GM13977 (cell line): ENCODE results near the gene OLFM4.

Source experiments
- DNase-seq: peaks from one replicate; pipeline ENCODE4 v3.0.0; 2012; ENCODE audit warnings: low spot score
- CTCF ChIP-seq: IDR thresholded peaks from 2 replicates; pipeline ENCODE4 v1.5.1; 2012; ENCODE audit warnings: mild to moderate bottlenecking, control low read depth; ENCODE audit not compliant: insufficient read depth; ENCODE audit errors: extremely low read depth, missing control alignments
- in situ Hi-C: fragments of 300-500 bp; cut with MboI; formaldehyde crosslinking; loops from one replicate; pipeline ENCODE4 v1.12.0; 2022; ENCODE audit warnings: low sequenced_read_pairs, low pct_unique_long_range_greater_than_20kb, mixed read lengths, inconsistent platforms; ENCODE audit not compliant: unreplicated experiment

The OLFM4 gene

GRCh38 chr13:53058065-53058679, 29.6 kb downstream of the OLFM4 start:
- no peak for TF ChIP-seq CTCF
- DNase-seq, result no peak
- in situ Hi-C loops, result no loop called here

GRCh38 chr13:53060840-53061490, 32.4 kb downstream of the OLFM4 start:
- no peak for DNase-seq
- in situ Hi-C loops, result no loop called here
- no peak for TF ChIP-seq CTCF

GRCh38 chr13:53064731-53065130, 36.1 kb downstream of the OLFM4 start:
- TF ChIP-seq CTCF, result no peak
- no peak for DNase-seq
- in situ Hi-C loops, result no loop called here

GRCh38 chr13:53066411-53066810, 37.8 kb downstream of the OLFM4 start:
- no peak for DNase-seq
- in situ Hi-C loops, result no loop called here
- no peak for TF ChIP-seq CTCF

- in situ Hi-C loops, result no loop called here
- no peak for TF ChIP-seq CTCF
- DNase-seq, result no peak
These were observed 40.2 kb downstream of the OLFM4 start for GRCh38 chr13:53068585-53069520.

GRCh38 chr13:53069800-53070199, 41.2 kb downstream of the OLFM4 start:
- TF ChIP-seq CTCF, result no peak
- in situ Hi-C loops, result no loop called here
- no peak for DNase-seq
